ENCODE results near the gene MXD4. TPM values are rescaled to one million over a fixed set of nuclear protein-coding genes. Genes with fewer than 3 reads are reported as not detected.

MXD4 gene
- total and polyA plus RNA-seq, 2 donors (not counting 1 experiment from before 2014, with no cell fraction given), result 67.3 to 75.3 TPM

- Mint-ChIP-seq H3K4me1 (peaks cover 13% of the 10 kb centered on the region), H3K9me3 (ENCODE audit: insufficient read depth) (no peaks in the 10 kb centered on the region), H3K27me3 (no peaks in the 10 kb centered on the region), H3K27ac (no peak overlapping the region), H3K4me3 (no peak overlapping the region)
- Histone ChIP-seq H3K79me2 (ENCODE audit: control insufficient read depth, insufficient read depth, low read length) (peaks cover 27% of the 10 kb centered on the region), H3K27ac (ENCODE audit: low read length in 2 of 2) (no peak overlapping the region), H2AFZ (ENCODE audit: insufficient read depth, low read depth, low read length, poor library complexity, severe bottlenecking) (no peak overlapping the region), H3K27me3 (replicated peaks in 1 of 4; ENCODE audit: control extremely low read depth in 1 of 4, control insufficient read depth in 3 of 4, insufficient read depth in 4 of 4, low read length in 3 of 4) (no peaks in the 10 kb centered on the region), H3K36me3 (replicated peaks in 1 of 2; ENCODE audit: control extremely low read depth in 1 of 2, control insufficient read depth in 1 of 2, extremely low read depth in 1 of 2, insufficient read depth in 2 of 2, low read length in 1 of 2) (peaks cover 0 to 64% of the 10 kb centered on the region in 2 experiments), H3K9me3 (ENCODE audit: control extremely low read depth in 1 of 3, control insufficient read depth in 2 of 3, insufficient read depth in 1 of 3, low read length in 2 of 3) (no peaks in the 10 kb centered on the region), H3K4me1 (ENCODE audit: control insufficient read depth in 2 of 2, insufficient read depth in 2 of 2, low read length in 2 of 2) (peaks cover 0 to 2% of the 10 kb centered on the region in 2 donors), H3K4me2 (replicated peaks; ENCODE audit: low read depth, low read length, poor library complexity, severe bottlenecking) (no peak overlapping the region), H4K20me1 (ENCODE audit: control insufficient read depth, insufficient read depth, low read length, poor library complexity, severe bottlenecking) (peaks cover 79% of the 10 kb centered on the region), H3K9ac (ENCODE audit: low read length) (no peak overlapping the region), H3K4me3 (ENCODE audit: control extremely low read depth in 1 of 5, extremely low read depth in 1 of 5, insufficient read depth in 1 of 5, low read depth in 2 of 5, low read length in 4 of 5) (no peak overlapping the region)
- no peak for ATAC-seq (ENCODE audit: low read depth)
- 96% methylated on average over 32 of the region's 32 CpGs for WGBS (ENCODE audit: insufficient coverage)
- ChIA-PET POLR2A (no interaction called here), CTCF (no interaction called here)
- DNase-seq, result no peak
- no peak for TF ChIP-seq CTCF (IDR thresholded peaks at IDR 0.05)
- no peak for TF ChIP-seq EZH2 (IDR thresholded peaks at IDR 0.05; ENCODE audit: borderline replicate concordance, insufficient read depth, low read depth, low read length, poor library complexity, severe bottlenecking)
- intact Hi-C loops (cut with micrococcal nuclease), result no loop called here
Observed at GRCh38 chr4:2253160-2254084, 8.5 kb downstream of the MXD4 start.

GRCh38 chr4:2252530-2253091, 9.3 kb downstream of the MXD4 start:
- Histone ChIP-seq H3K4me2 (replicated peaks; ENCODE audit: low read depth, low read length, poor library complexity, severe bottlenecking) (no peak overlapping the region), H2AFZ (ENCODE audit: insufficient read depth, low read depth, low read length, poor library complexity, severe bottlenecking) (no peak overlapping the region), H3K4me3 (ENCODE audit: control extremely low read depth in 1 of 5, extremely low read depth in 1 of 5, insufficient read depth in 1 of 5, low read depth in 2 of 5, low read length in 4 of 5) (no peak overlapping the region), H3K9me3 (ENCODE audit: control extremely low read depth in 1 of 3, control insufficient read depth in 2 of 3, insufficient read depth in 1 of 3, low read length in 2 of 3) (no peaks in the 10 kb centered on the region), H3K4me1 (ENCODE audit: control insufficient read depth in 2 of 2, insufficient read depth in 2 of 2, low read length in 2 of 2) (no peaks in the 10 kb centered on the region), H4K20me1 (ENCODE audit: control insufficient read depth, insufficient read depth, low read length, poor library complexity, severe bottlenecking) (peaks cover 71% of the 10 kb centered on the region), H3K79me2 (ENCODE audit: control insufficient read depth, insufficient read depth, low read length) (peaks cover 20% of the 10 kb centered on the region), H3K9ac (ENCODE audit: low read length) (no peak overlapping the region), H3K36me3 (replicated peaks in 1 of 2; ENCODE audit: control extremely low read depth in 1 of 2, control insufficient read depth in 1 of 2, extremely low read depth in 1 of 2, insufficient read depth in 2 of 2, low read length in 1 of 2) (peaks cover 0 to 67% of the 10 kb centered on the region in 2 experiments), H3K27ac (ENCODE audit: low read length in 2 of 2) (no peak overlapping the region), H3K27me3 (replicated peaks in 1 of 4; ENCODE audit: control extremely low read depth in 1 of 4, control insufficient read depth in 3 of 4, insufficient read depth in 4 of 4, low read length in 3 of 4) (no peaks in the 10 kb centered on the region)
- ATAC-seq (ENCODE audit: low read depth) (no peak), DNase-seq (no peak)
- ChIA-PET CTCF (no interaction called here), POLR2A (no interaction called here)
- TF ChIP-seq EZH2 (IDR thresholded peaks at IDR 0.05; ENCODE audit: borderline replicate concordance, insufficient read depth, low read depth, low read length, poor library complexity, severe bottlenecking) (no peak), CTCF (IDR thresholded peaks at IDR 0.05) (no peak)
- Mint-ChIP-seq H3K27me3 (no peaks in the 10 kb centered on the region), H3K9me3 (ENCODE audit: insufficient read depth) (no peaks in the 10 kb centered on the region), H3K4me1 (peaks cover 8% of the 10 kb centered on the region), H3K4me3 (no peak overlapping the region), H3K27ac (no peak overlapping the region)
- intact Hi-C loops (cut with micrococcal nuclease), result no loop called here
- WGBS (ENCODE audit: insufficient coverage), result 91% methylated on average over 6 of the region's 12 CpGs

All from B cell (primary cell).